Stimulated activated naive CD4-positive, alpha-beta T cell treated with Interleukin-2 at 50 U/mL for 16 hours (primary cell): ENCODE results near the gene CABCOCO1.
"Not testable (repeated sequence)": the region's sequence is repeated elsewhere in the genome, so short reads cannot be mapped to it uniquely, and the experiment has no call there.

Experiments
- DNase-seq: peaks from one replicate; lab custom pipeline; 2025; lab: John Stamatoyannopoulos, UW

Gene CABCOCO1

GRCh38 chr10:61643316-61643751 lies 19.4 kb upstream of the CABCOCO1 start:
- DNase-seq = no peak

GRCh38 chr10:61653699-61654098 lies 9.0 kb upstream of the CABCOCO1 start:
- no peak for DNase-seq

GRCh38 chr10:61655335-61655851 lies 7.3 kb upstream of the CABCOCO1 start:
- no peak for DNase-seq

- no peak for DNase-seq
Measured at GRCh38 chr10:61663466-61663865, 737 bp downstream of the CABCOCO1 start.

- DNase-seq = no peak
Measured at GRCh38 chr10:61664985-61665384, 2.3 kb downstream of the CABCOCO1 start.

GRCh38 chr10:61669161-61669725 lies 6.5 kb downstream of the CABCOCO1 start:
- no peak for DNase-seq

- no peak for DNase-seq
Measured at GRCh38 chr10:61669849-61670248, 7.1 kb downstream of the CABCOCO1 start.

- no peak for DNase-seq
Measured at GRCh38 chr10:61673360-61673759, 10.6 kb downstream of the CABCOCO1 start.

GRCh38 chr10:61682323-61682722 lies 19.6 kb downstream of the CABCOCO1 start:
- no peak for DNase-seq

- DNase-seq = no peak
Measured at GRCh38 chr10:61683319-61683718, 20.6 kb downstream of the CABCOCO1 start.

GRCh38 chr10:61684894-61685507 lies 22.3 kb downstream of the CABCOCO1 start:
- DNase-seq = no peak

- DNase-seq = no peak
Measured at GRCh38 chr10:61688551-61689308, 26.0 kb downstream of the CABCOCO1 start.

- not testable (repeated sequence) for DNase-seq
Measured at GRCh38 chr10:61691667-61692066, 28.9 kb downstream of the CABCOCO1 start.

- DNase-seq = no peak
Measured at GRCh38 chr10:61692447-61693010, 29.8 kb downstream of the CABCOCO1 start.

GRCh38 chr10:61698968-61699655 lies 36.4 kb downstream of the CABCOCO1 start:
- no peak for DNase-seq

GRCh38 chr10:61701055-61701705 lies 38.5 kb downstream of the CABCOCO1 start:
- DNase-seq = no peak

- no peak for DNase-seq
Measured at GRCh38 chr10:61701706-61702105, 39.0 kb downstream of the CABCOCO1 start.

GRCh38 chr10:61702584-61702983 lies 39.9 kb downstream of the CABCOCO1 start:
- DNase-seq = no peak

- DNase-seq = no peak
Measured at GRCh38 chr10:61705022-61705613, 42.4 kb downstream of the CABCOCO1 start.

GRCh38 chr10:61708846-61709245 lies 46.1 kb downstream of the CABCOCO1 start:
- DNase-seq = no peak

- DNase-seq = not testable (repeated sequence)
Measured at GRCh38 chr10:61712105-61712504, 49.4 kb downstream of the CABCOCO1 start.
